GM18873 (cell line): ENCODE results near the gene ACOX1.

Source experiments
- ATAC-seq: cut with Tn5 transposase; IDR thresholded peaks from one replicate; pipeline ENCODE4 v1.9.1; 2021; ENCODE audit warnings: mild to moderate bottlenecking, moderate library complexity, moderate number of reproducible peaks; ENCODE audit not compliant: unreplicated experiment, low FRiP score

Gene ACOX1

GRCh38 chr17:75940727-75941441 is 38.1 kb downstream of the ACOX1 start, which contains the start of gene FBF1:
TSS of gene FBF1 (minus strand) at chr17:75941042. CDS start at chr17:75938149, 2,893 bp downstream.
- ATAC-seq: peak; percentile 66

DNA sequence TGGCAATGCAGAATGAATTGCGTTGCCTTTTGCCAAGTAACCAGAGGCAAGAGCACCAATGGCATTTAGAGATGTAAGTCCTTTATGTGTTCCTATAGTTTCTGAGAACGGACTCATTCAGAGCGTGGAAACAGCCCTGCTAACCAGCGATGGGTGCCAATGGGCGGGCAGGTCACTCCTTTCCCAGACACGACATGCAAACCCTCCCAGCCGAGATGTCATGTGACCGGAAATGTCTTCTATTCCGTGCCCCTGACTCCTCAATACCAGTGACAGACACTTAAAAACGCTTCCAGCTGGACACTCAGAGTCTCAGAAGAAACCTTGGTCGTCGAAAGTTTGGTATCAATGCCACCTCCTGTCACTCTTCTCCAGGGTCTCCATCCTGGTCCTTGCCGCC is 41.3 kb downstream of the ACOX1 start:
- no peak for ATAC-seq

DNA sequence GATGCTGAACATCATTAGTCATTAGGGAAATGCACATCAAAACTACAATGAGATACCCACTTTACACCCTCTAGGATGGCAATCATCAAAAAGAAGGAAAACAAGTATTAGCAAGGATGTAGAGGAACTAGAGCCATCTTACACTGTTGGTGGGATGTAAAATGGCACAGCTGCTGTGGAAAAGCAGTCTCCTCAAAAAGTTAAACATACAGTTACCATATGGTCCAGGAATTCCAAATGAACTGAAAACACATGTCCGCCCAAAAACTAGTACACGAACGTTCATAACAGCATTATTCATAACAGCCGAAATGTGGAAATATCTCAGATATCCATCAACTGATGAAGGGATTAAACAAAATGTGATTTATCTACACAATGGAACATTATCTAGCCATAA is 45.2 kb downstream of the ACOX1 start:
- no peak for ATAC-seq

- ATAC-seq: no peak
Observed at GRCh38 chr17:75932852-75933251, 46.1 kb downstream of the ACOX1 start.

- no peak for ATAC-seq
Observed at GRCh38 chr17:75931062-75931461, 47.9 kb downstream of the ACOX1 start.

DNA sequence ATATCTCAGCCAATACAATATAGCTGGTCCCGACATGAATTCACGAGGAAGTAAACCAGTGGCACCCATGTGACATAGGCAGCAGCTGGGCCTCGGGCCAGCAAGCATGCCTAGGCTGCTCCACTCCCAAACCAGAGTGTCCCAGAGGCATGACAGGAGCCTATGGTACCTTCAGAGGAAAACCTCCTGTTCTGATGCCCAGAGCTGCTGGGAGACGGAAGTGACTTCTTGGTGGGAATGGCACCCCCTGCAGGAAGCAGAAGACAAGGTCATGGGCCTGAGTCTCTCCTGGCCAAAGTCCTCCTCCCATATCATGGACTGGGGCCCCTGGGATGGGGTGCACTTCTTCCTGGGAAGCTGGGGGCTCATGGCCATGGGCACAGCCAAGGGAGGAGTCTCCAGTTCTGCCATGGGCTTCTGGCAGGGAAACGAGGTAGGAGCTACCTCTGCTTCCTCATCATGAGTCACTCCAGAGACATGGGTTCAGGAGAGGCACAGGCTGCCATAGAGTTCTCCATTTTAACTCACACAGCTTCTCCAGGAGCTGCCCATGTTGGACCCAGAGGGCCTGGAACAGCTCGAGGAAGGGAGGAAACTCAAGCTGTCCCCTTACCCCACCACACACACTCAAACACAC is 51.6 kb downstream of the ACOX1 start:
- ATAC-seq: no peak

DNA sequence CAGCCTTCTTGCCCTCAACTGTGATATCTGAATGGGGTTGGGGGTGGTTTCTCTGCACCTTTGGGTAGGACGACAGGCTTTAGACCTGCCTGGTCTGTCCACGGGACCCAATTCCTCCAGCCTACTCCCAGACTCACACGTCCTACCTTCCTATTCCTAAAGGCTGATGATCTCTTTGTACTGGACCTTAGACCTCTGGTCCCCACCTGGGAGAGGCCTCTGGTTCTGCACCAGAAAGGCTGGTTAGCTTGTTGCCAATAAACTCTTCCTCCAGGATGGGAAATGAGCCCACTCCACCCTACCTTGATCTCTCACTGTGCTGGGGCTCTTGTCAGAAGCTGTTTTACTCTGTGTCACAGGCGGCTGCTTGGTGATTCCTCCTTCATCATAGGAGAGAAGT is 52.5 kb downstream of the ACOX1 start:
- ATAC-seq: no peak

DNA sequence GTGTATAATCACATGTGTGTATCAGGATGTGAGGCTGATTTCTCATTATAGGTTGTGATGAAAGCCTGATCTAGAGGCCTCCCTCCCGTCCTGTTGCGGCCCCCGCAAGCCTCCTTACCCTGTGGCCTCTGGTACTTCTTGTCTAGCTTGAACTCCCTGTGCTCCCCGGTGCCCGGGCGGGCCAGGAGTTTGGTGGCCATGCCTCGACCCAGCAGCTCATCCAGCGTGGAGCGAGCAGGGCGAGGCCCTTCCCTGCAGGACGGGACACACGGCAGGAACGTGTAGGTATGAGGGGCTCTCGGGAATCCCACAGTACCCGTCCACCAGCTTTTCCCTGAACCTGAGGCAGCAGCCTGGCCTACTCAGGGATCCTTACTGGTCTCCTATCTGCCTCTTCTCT is 53.1 kb downstream of the ACOX1 start:
- no peak for ATAC-seq

- no peak for ATAC-seq
Observed at GRCh38 chr17:75925103-75925502, 53.9 kb downstream of the ACOX1 start.

- ATAC-seq: no peak
Observed at GRCh38 chr17:75922963-75923874, 55.7 kb downstream of the ACOX1 start.

GRCh38 chr17:75922173-75922961 is 56.6 kb downstream of the ACOX1 start:
- no peak for ATAC-seq

DNA sequence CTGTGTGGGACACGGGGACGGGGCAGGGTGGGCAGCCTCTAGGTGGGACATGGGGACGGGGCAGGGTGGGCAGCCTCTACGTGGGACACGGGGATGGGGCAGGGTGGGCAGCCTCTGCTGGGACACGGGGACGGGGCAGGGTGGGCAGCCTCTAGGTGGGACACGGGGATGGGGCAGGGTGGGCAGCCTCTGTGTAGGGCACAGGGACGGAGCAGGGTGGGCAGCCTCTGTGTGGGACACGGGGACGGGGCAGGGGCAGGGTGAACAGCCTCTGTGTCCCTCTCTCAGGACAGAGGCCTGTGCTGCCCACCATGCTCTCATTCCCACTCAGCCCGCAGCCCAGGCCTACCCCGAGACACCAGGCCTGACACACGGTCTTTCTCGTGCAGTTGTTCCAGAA is 57.4 kb downstream of the ACOX1 start:
- ATAC-seq: no peak

GRCh38 chr17:75920045-75920560 is 58.9 kb downstream of the ACOX1 start:
- no peak for ATAC-seq

DNA sequence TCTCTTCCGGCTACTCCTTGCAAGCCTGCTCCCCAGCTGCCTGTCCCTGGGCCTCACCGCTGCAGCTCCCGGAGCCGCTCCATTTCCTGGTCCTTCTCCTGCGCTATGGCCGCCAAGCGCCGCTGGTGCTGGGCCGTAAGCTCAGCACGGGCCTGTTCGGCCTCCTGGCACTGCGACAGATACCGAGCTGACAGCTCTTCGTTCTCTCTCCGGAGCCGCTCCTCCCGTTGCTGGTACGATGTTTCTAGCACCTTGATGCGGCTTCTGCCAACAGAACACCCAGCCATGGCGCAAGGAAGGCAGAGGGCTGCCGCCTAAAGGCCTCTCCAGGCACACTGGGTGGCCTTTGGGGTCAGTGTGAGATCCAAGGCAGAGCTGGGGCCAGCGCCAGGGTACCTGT is 59.4 kb downstream of the ACOX1 start:
- no peak for ATAC-seq

DNA sequence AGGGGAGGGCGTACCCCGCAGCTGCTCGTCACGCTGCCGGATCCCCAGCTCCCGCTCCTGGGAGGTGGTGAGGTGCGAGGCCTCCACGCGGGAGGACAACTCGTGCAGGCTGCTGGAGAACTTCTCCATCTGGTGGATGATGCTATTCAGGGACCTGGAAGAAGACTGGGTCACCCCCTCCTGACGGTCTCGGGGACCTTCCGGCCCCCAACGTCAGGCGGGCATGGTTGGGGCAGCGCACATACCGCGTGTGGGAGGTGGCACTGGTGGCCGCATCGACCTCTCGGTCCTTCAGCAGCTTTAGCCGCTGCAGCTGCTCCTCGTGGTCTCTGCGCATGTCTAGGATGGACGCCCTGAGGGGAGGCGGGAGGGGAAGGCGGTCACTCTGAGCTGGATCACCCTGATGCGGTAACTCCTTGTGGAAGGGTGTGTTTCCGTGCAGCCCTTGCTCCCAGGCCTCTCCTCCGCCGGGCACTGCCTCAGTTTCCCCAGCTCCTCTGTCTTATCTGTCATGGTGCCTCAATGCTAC is 61.0 kb downstream of the ACOX1 start:
- no peak for ATAC-seq

DNA sequence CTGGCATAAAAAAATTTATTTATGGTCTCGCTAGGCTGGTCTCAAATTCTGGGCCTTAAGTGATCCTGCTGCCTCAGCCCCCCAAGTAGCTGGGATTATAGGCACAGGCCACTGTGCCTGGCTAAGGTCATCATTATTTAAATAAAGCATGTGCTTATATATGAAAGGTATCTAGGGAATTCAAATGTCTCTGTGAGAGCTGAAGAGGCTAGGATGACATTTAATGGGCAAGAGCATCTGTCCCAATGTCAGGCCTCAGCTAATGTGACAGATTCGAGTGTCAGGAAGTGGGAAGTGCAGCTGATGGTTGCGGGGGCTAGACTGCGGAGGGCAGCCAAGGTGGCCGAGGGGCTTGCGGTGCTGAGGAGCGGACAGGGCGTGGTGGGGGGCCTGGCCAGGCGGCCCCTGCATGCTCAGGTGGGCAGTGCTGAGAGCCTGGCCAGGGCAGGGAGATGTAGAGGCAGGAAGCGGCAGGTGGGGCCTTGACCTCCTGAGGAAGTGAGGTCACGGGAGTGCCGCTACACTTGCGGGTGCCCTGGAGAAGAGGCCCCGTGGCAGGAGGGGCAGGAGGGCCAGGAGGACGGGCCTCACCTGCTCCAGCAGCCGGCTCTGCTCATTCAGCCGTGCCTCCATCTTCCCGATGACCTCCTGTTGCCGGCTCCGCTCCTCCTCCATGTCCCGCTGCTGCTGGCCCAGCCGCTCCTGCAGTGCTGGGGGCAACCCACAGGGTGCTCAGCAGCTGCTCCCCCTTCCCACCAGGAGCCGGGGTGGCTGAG is 61.6 kb downstream of the ACOX1 start:
- ATAC-seq: no peak

- no peak for ATAC-seq
Observed at GRCh38 chr17:75915268-75915667, 63.7 kb downstream of the ACOX1 start.

DNA sequence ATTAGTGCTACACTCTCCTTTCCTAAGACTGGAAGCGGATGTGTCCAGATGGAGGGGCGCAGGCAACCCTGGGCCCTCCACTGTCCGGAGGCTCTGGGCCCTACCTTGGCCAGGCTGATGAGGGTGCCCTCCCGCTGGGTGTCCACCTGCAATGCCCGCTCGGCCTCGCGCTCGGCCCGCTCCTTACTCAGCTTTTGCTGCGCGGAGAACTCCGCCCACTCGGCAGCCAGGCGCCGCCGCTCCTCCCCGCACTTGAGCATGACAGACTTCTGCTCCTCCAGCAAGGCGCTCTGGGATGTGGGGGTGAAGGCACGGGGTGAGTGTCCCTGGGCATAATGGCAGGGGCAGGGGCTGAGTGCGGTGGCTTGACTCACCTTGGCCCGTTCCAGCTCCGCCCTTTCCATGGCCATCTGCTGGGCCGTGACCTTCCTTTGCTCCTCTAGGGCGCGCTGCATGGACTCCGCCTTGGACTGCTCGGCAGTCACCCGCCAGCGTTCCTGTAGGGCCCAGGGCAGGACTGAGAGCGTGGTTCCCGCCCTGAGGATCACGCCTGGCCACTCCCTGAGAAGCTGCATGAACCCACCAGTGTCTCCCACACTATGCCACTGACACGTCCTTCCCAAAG is 64.2 kb downstream of the ACOX1 start:
- no peak for ATAC-seq
